HG02678 (cell line): ENCODE data around the gene TBR1.

Experiments
- ATAC-seq: cut with Tn5 transposase; IDR thresholded peaks from one replicate; pipeline ENCODE4 v1.9.1; 2021; ENCODE audit warnings: mild to moderate bottlenecking, moderate library complexity; ENCODE audit not compliant: unreplicated experiment

Gene TBR1

GRCh38 chr2:161414042-161415033 lies 1.8 kb upstream of the TBR1 start:
- peak; percentile 41 for ATAC-seq

GRCh38 chr2:161415034-161415986 lies 787 bp upstream of the TBR1 start:
- ATAC-seq = peak; percentile 30

- no peak for ATAC-seq
These were observed 776 bp downstream of the TBR1 start for GRCh38 chr2:161416708-161417437.

- no peak for ATAC-seq
These were observed 1.6 kb downstream of the TBR1 start for GRCh38 chr2:161417438-161418274.

- no peak for ATAC-seq
These were observed 2.2 kb downstream of the TBR1 start for GRCh38 chr2:161418275-161418714.

- ATAC-seq = no peak
These were observed 2.9 kb downstream of the TBR1 start for GRCh38 chr2:161418715-161419637.

- no peak for ATAC-seq
These were observed 3.6 kb downstream of the TBR1 start for GRCh38 chr2:161419638-161420190.

- no peak for ATAC-seq
These were observed 4.4 kb downstream of the TBR1 start for GRCh38 chr2:161420406-161421074.

GRCh38 chr2:161421686-161422085 lies 5.6 kb downstream of the TBR1 start:
- ATAC-seq = no peak

GRCh38 chr2:161422816-161423403 lies 6.8 kb downstream of the TBR1 start:
- ATAC-seq = no peak

- ATAC-seq = no peak
These were observed 7.6 kb downstream of the TBR1 start for GRCh38 chr2:161423421-161424393.

GRCh38 chr2:161424394-161424769 lies 8.3 kb downstream of the TBR1 start:
- no peak for ATAC-seq

GRCh38 chr2:161424891-161425727 lies 9.0 kb downstream of the TBR1 start:
- ATAC-seq = no peak

GRCh38 chr2:161425728-161426454 lies 9.8 kb downstream of the TBR1 start:
- no peak for ATAC-seq

GRCh38 chr2:161426455-161426921 lies 10.4 kb downstream of the TBR1 start:
- no peak for ATAC-seq
